ENCODE measurements around the gene NADK.
"Not testable (repeated sequence)": the region's sequence is repeated elsewhere in the genome, so short reads cannot be mapped to it uniquely, and the experiment has no call there.

The NADK gene

GRCh38 chr1:1715109-1715883, 63.0 kb downstream of the NADK start:
- H2AK5ac ChIP-seq (ENCODE audit: low read length, severe bottlenecking); H3K27me3 ChIP-seq (ENCODE audit: control insufficient read depth in 1 of 2, insufficient read depth in 1 of 2, low read length in 2 of 2); H3K4me1 ChIP-seq (ENCODE audit: control insufficient read depth, insufficient read depth, low read depth, low read length); H2BK5ac ChIP-seq (ENCODE audit: low read depth, low read length, poor library complexity, severe bottlenecking); H2BK12ac ChIP-seq (ENCODE audit: low read length in 2 of 2); H3K4me2 ChIP-seq (ENCODE audit: low read length, poor library complexity, severe bottlenecking); H4K8ac ChIP-seq (ENCODE audit: low read length); H3K18ac ChIP-seq (ENCODE audit: low read depth in 1 of 2, low read length in 2 of 2); H3K14ac ChIP-seq (ENCODE audit: low read length in 2 of 2); H3K9ac ChIP-seq (ENCODE audit: low read length); H3K4me3 ChIP-seq (ENCODE audit: insufficient read depth in 1 of 2, low read depth in 1 of 2, low read length in 2 of 2); H2AFZ ChIP-seq (ENCODE audit: low read depth, low read length); H2BK15ac ChIP-seq (ENCODE audit: low read depth, poor library complexity, severe bottlenecking); H3K9me3 ChIP-seq (ENCODE audit: control insufficient read depth, low read length); H3K79me1 ChIP-seq (replicated peaks; ENCODE audit: low read length, poor library complexity, severe bottlenecking); DNase-seq; H3K4ac ChIP-seq (ENCODE audit: low read depth in 1 of 2, low read length in 2 of 2); H4K91ac ChIP-seq (ENCODE audit: low read length); H3K23ac ChIP-seq (ENCODE audit: low read length in 2 of 2); H3K27ac ChIP-seq (ENCODE audit: low read length, poor library complexity, severe bottlenecking); H2BK120ac ChIP-seq (ENCODE audit: low read depth, low read length): not testable (repeated sequence)
- peaks cover 37% of the 10 kb centered on the region in 2 experiments for H3K36me3 ChIP-seq (ENCODE audit: control insufficient read depth in 1 of 2, insufficient read depth in 2 of 2, low read depth in 1 of 2, low read length in 2 of 2)
- WGBS: 92% methylated on average over 15 of the region's 18 CpGs

DNA sequence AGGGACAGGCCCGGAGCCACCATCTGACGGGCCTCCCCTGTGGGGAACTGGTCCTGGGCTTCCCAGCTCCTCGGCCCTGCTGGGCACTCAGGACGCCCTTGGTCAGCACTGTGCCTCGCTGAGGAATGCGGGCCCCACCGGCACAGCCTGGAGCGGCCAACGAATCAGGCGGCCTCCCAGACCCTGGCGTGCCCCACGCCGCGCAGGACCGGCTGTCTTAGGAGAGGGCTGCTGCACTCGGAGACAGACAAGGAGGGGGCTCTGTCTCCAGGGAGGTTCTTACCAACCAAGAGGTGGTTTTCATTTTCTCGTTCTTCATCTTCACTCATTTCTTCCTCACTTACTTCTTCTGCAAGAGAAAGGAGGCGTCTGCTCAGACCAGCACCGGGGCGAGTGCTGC, 70.4 kb downstream of the NADK start:
- DNase-seq; H3K4ac ChIP-seq (ENCODE audit: low read depth in 1 of 2, low read length in 2 of 2); H2AFZ ChIP-seq (ENCODE audit: low read depth, low read length); H3K4me3 ChIP-seq (ENCODE audit: insufficient read depth in 1 of 2, low read depth in 1 of 2, low read length in 2 of 2); H3K27me3 ChIP-seq (ENCODE audit: control insufficient read depth in 1 of 2, insufficient read depth in 1 of 2, low read length in 2 of 2); H3K23ac ChIP-seq (ENCODE audit: low read length in 2 of 2); H3K4me2 ChIP-seq (ENCODE audit: low read length, poor library complexity, severe bottlenecking); H3K14ac ChIP-seq (ENCODE audit: low read length in 2 of 2); H3K9me3 ChIP-seq (ENCODE audit: control insufficient read depth, low read length); H3K27ac ChIP-seq (ENCODE audit: low read length, poor library complexity, severe bottlenecking); H4K8ac ChIP-seq (ENCODE audit: low read length); H2AK5ac ChIP-seq (ENCODE audit: low read length, severe bottlenecking); H4K91ac ChIP-seq (ENCODE audit: low read length); H3K79me1 ChIP-seq (replicated peaks; ENCODE audit: low read length, poor library complexity, severe bottlenecking); H3K18ac ChIP-seq (ENCODE audit: low read depth in 1 of 2, low read length in 2 of 2); H3K9ac ChIP-seq (ENCODE audit: low read length); H2BK12ac ChIP-seq (ENCODE audit: low read length in 2 of 2); H2BK5ac ChIP-seq (ENCODE audit: low read depth, low read length, poor library complexity, severe bottlenecking); H2BK15ac ChIP-seq (ENCODE audit: low read depth, poor library complexity, severe bottlenecking); H3K4me1 ChIP-seq (ENCODE audit: control insufficient read depth, insufficient read depth, low read depth, low read length); H2BK120ac ChIP-seq (ENCODE audit: low read depth, low read length): not testable (repeated sequence)
- H3K36me3 ChIP-seq (ENCODE audit: control insufficient read depth in 1 of 2, insufficient read depth in 2 of 2, low read depth in 1 of 2, low read length in 2 of 2): peaks cover 4 to 20% of the 10 kb centered on the region in 2 experiments
- WGBS: 94% methylated on average over 4 of the region's 20 CpGs

GRCh38 chr1:1707241-1707640, 71.0 kb downstream of the NADK start:
- not testable (repeated sequence) for H2AFZ ChIP-seq (ENCODE audit: low read depth, low read length); H3K4ac ChIP-seq (ENCODE audit: low read depth in 1 of 2, low read length in 2 of 2); H4K8ac ChIP-seq (ENCODE audit: low read length); H3K18ac ChIP-seq (ENCODE audit: low read depth in 1 of 2, low read length in 2 of 2); H2AK5ac ChIP-seq (ENCODE audit: low read length, severe bottlenecking); H3K4me2 ChIP-seq (ENCODE audit: low read length, poor library complexity, severe bottlenecking); H3K9me3 ChIP-seq (ENCODE audit: control insufficient read depth, low read length); H3K14ac ChIP-seq (ENCODE audit: low read length in 2 of 2); H2BK120ac ChIP-seq (ENCODE audit: low read depth, low read length); H2BK15ac ChIP-seq (ENCODE audit: low read depth, poor library complexity, severe bottlenecking); H3K4me1 ChIP-seq (ENCODE audit: control insufficient read depth, insufficient read depth, low read depth, low read length); DNase-seq; H3K4me3 ChIP-seq (ENCODE audit: insufficient read depth in 1 of 2, low read depth in 1 of 2, low read length in 2 of 2); H3K79me1 ChIP-seq (replicated peaks; ENCODE audit: low read length, poor library complexity, severe bottlenecking); H2BK12ac ChIP-seq (ENCODE audit: low read length in 2 of 2); H3K9ac ChIP-seq (ENCODE audit: low read length); H3K27me3 ChIP-seq (ENCODE audit: control insufficient read depth in 1 of 2, insufficient read depth in 1 of 2, low read length in 2 of 2); H3K27ac ChIP-seq (ENCODE audit: low read length, poor library complexity, severe bottlenecking); H4K91ac ChIP-seq (ENCODE audit: low read length); H3K23ac ChIP-seq (ENCODE audit: low read length in 2 of 2); H2BK5ac ChIP-seq (ENCODE audit: low read depth, low read length, poor library complexity, severe bottlenecking)
- H3K36me3 ChIP-seq (ENCODE audit: control insufficient read depth in 1 of 2, insufficient read depth in 2 of 2, low read depth in 1 of 2, low read length in 2 of 2): peaks cover 4 to 20% of the 10 kb centered on the region in 2 experiments
- WGBS: no CpG with 5 or more reads among the region's 23 CpGs

DNA sequence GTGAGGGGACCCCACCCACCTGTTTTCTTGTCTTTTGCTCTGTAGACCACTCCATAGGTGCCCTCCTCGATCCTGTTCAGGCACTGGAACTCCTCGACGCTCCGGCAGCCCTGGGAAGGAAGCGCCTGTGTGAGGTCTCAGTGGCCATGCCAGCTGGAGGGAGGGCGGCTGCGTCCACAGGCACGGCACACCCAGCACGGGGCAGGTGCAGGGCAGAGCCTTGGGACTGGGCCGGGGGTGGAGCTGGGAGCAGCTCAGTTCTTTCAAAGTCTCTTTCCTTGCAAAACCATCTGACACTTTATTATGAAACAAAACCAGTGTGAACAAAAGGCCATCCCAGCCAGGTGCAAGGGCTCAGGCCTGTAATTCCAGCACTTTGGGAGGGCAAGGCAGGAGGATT, 72.6 kb downstream of the NADK start:
- H3K4me2 ChIP-seq (ENCODE audit: low read length, poor library complexity, severe bottlenecking); DNase-seq; H3K4ac ChIP-seq (ENCODE audit: low read depth in 1 of 2, low read length in 2 of 2); H2BK15ac ChIP-seq (ENCODE audit: low read depth, poor library complexity, severe bottlenecking); H2BK120ac ChIP-seq (ENCODE audit: low read depth, low read length); H3K23ac ChIP-seq (ENCODE audit: low read length in 2 of 2); H4K8ac ChIP-seq (ENCODE audit: low read length); H4K91ac ChIP-seq (ENCODE audit: low read length); H2AK5ac ChIP-seq (ENCODE audit: low read length, severe bottlenecking); H3K9ac ChIP-seq (ENCODE audit: low read length); H3K4me3 ChIP-seq (ENCODE audit: insufficient read depth in 1 of 2, low read depth in 1 of 2, low read length in 2 of 2); H3K79me1 ChIP-seq (replicated peaks; ENCODE audit: low read length, poor library complexity, severe bottlenecking); H3K14ac ChIP-seq (ENCODE audit: low read length in 2 of 2); H3K27me3 ChIP-seq (ENCODE audit: control insufficient read depth in 1 of 2, insufficient read depth in 1 of 2, low read length in 2 of 2); H3K9me3 ChIP-seq (ENCODE audit: control insufficient read depth, low read length); H3K27ac ChIP-seq (ENCODE audit: low read length, poor library complexity, severe bottlenecking); H3K4me1 ChIP-seq (ENCODE audit: control insufficient read depth, insufficient read depth, low read depth, low read length); H2AFZ ChIP-seq (ENCODE audit: low read depth, low read length); H3K18ac ChIP-seq (ENCODE audit: low read depth in 1 of 2, low read length in 2 of 2); H2BK5ac ChIP-seq (ENCODE audit: low read depth, low read length, poor library complexity, severe bottlenecking); H2BK12ac ChIP-seq (ENCODE audit: low read length in 2 of 2): not testable (repeated sequence)
- H3K36me3 ChIP-seq (ENCODE audit: control insufficient read depth in 1 of 2, insufficient read depth in 2 of 2, low read depth in 1 of 2, low read length in 2 of 2): peaks cover 4 to 20% of the 10 kb centered on the region in 2 experiments
- no CpG with 5 or more reads among the region's 10 CpGs for WGBS

All from mesenchymal stem cell (in vitro differentiated cells and primary cell).